Activated T-cell treated with anti-CD3 and anti-CD28 coated beads, Interleukin-2, amount 50 U/mL, for 48 hours (primary cell): Measurements from ENCODE around the gene AFG3L2.
A peak's percentile ranks its signal among the peaks of the same experiment; 100 is the strongest.

Experiments
- DNase-seq, 2 experiments: peaks; one replicate each; pipeline ENCODE4 v3.0.0-alpha.2; 2020

The AFG3L2 gene

DNA sequence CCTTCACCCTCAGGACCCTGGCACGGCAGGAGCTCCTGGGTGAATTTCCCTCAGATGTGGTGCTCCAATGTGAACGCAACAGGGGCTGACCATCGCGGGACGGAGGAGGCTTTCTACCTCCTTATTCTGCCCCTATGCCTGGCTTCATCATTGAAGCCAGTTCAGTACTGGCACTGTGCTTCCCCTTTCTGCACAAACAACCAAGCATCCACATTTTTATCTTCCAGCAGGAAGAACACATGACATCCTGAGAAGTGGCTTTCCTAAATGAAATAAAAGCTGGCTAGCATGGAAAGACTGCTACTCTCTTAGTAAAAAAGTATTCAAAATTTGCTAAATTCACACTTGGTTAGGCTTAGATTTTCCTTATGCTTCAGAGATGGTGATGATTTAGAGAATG is 24.8 kb downstream of the AFG3L2 start:
- no peak for DNase-seq

DNA sequence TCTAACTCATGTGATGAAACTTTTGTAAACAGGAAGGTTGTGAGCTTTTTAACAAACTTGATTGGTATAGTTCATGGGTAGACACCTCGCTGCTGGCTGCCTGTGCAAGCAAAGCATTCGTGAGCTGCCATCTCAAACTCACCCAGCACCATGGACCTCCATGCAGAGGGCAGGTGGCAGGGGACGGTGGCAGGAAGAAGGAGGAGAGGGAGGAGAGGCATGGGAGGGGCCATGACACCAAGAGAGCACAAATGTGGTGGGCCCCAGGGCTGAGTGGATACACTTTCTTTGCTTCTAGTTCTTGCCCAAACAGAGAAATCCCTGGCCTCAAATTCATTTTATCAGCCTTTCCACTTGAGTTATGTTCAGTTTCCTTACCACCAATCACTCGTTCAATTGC is 29.1 kb downstream of the AFG3L2 start:
- no peak for DNase-seq

DNA sequence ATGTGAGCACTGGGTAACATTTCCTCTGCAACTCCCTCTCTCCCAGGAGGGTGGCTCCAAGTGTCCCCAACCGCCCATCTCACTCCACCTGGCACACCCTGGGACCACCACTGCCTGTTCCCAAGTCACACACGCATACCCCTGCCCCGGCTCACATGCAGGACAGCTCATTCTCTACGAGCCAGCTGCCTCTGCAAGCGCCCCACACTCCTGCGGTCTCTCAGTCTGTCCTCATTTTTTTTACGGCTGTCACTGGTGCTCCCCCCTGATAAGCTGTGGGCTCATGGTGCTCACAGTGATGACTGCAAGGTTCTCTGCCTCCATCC is 30.8 kb downstream of the AFG3L2 start:
- DNase-seq: no peak

DNA sequence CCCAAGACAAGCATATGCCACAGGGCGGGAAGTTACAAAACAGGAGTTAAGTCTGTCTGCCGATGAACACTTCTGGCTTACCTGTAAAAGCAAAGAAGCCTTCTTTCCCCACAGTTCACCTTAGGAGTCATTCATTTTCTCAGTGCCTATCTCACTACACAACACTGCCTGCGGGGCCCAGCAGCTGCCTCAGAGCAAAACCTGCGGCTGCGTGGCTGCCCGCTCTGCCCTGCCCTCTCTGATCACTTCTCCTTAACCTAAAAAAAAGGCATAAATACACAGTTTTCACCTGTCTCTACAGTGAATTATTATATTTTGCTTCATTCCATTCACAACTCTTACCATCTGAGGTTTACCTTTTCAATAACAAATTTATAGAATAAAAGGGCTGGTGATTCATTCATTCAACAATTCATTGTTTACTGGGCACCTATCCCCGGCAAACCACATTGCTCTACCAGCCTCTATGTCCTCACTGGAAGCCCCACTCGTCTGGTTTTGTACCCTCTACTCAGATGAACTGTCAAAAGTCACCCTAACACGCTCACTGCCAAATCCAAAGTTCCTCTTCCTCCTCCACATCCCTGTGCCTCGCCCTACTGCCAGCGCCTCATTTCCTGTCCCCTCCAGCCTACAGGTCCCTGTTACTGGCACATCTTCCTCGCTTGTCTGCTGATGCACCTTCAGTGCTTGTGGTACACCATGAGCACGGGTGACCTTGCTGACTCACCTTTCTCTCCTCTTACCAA is 31.4 kb downstream of the AFG3L2 start:
- DNase-seq: no peak

DNA sequence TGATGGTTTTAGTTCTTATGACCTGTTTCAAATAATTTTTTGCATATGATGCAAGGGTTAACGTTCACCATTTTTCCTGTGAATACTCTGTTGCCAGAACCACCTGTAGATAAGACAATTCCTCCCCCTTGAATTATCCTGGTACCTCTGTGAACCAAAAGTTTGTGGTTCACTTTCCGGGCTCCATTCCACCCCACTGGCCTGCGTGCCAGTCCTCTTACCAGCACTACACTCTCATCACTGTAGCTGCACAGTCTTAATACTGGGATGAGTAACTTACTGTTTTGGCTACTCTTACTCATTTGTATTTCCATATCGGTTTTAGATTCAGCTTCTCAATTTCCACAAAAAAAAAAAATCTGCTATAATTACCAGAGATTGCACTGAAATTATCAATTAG is 34.4 kb downstream of the AFG3L2 start:
- DNase-seq: no peak

DNA sequence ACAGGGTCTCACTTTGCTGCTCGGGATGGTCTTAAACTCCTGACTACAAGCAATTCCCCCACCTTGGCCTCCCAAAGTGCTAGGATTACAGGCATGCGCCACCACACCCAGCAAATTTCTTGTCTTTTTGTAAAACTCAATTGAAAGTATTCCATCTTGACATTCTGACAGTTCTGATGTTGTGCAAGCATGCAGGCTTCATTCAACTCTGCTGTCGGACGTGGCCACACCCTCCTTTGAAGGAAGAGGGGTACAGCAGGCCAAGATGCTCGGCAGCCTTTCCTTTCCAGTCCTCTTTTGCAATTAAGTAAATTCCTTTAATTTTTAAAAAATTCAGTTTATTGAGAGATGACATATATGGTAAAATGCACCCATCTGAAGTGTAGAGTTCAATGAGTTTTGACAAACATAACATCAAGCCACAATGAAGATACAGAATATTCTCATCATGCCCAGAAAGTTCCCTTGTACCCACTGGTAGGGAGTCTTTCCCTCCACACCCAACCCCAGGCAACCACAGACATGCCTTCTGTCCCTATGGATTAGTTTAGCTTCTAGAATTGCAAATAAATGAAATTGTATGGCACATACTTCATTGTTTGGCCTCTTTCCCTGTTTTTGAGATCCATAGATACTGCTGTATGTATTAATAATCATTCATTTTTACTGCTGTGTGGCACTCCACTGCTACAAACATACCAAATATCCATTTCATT is 35.9 kb downstream of the AFG3L2 start:
- no peak for DNase-seq

DNA sequence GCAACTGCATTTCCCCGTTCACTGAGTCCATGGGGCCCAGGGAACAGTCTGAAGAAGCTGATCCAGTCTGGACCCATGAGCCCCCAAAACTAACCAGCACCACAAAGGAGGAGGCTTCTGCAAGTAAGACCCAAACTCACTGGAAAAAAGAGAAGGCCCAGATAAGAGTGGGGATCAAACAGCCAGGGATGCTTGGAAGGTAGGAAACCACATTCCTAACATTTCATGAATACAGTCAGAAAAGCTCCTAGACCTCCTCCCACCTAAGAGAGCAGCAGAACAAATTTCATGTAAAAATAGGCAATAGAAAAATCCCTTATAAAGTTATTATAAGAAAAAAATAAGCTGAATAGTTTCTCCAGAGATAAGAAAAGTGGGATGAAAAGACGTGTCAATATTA is 38.6 kb downstream of the AFG3L2 start:
- DNase-seq: no peak

DNA sequence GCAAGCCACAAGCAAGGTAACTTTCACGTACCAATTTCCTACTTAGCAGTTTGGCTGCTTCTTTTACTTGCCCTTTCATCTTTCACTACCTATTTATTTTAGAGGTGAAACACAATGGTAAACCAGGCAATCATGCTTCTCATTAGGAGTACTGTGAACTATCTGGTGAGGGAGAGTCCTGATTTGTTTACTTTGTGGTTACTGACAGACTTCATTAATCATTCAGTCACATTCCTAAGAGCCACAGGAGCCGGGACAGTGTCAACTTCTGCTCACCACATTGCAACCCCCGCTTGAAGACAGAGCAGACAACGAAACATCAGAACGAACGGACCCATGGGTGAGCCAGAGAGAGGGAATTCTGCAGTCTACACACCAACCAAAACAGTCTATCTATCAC is 40.1 kb downstream of the AFG3L2 start:
- no peak for DNase-seq

DNA sequence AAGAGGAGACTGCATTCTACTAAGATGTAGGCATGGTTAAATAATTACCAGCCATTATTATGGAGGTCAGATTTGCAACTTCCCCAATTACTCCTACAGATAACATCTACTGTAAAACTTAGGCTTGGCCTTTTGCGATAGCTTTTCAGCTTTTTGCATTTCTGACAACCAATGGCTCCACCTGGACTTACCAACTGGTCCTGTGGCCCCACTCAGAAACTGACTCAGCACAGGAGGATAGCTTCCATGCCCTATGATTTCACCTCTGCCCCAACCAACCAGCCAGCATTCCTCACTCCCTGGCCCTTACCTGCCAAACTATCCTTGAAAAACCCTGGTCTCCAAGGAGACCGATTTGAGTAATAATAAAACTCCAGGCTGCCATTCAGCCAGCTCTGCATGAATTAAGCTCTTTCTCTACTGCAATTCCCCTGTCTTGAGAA is 40.8 kb downstream of the AFG3L2 start:
- no peak for DNase-seq

DNA sequence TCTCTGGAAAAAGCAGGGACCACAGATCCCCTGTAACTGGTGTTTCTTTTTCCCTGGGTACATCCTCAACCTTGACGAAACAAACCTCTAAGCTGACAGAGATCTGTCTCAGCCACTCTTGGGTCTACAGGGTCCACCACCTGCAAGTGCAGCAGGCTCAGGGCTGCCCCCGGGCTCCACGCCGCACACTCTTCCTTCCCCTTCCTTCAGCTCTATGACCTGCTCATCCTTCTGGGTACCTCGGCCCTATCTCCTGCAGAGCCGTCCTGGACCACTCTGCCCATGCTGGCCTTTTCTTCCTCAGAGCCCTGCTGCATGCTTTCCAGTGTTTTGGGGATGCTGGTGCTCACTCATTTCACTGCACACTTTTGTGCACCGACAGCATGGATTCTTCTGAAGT is 41.5 kb downstream of the AFG3L2 start:
- DNase-seq: no peak

DNA sequence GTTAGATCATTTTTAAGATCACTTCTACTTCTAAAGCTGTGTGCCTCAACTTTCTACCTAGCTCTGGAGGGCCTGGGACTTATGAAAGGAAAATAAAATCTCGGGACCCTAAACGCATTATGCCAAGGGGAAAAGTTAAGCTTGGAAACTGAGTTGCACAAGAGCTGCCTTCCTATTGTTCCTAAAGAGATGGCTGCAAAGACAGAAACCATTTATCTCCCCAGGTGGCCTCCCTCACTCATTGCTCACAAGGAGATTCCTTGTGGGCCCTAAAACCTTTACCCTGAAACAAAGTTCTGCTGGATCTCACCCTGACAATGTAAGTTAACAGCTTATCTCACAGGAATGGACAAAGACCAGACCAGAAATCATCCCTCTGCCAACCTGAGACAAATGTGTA is 42.2 kb downstream of the AFG3L2 start:
- no peak for DNase-seq

DNA sequence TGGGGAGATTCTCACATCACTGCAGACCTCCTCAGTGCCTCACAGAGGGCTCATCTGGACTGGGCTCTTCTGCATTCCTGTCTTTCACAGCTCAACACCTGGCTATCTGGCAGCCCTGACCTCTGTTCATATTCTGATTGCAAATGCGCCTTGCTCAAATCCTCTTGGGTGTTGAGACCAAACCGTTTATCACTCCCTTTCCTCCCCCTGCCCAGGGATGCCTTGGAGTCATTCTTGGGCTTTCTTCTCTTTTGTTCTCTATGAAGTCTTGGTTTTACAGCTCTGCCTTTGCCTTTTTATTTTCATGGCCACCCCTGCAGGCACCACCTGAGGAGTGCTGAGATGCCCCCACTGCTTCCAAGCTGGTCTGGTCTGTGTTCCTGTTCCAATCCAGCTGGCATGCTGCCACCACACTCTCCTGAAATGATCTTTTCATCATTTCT is 42.6 kb downstream of the AFG3L2 start:
- no peak for DNase-seq

DNA sequence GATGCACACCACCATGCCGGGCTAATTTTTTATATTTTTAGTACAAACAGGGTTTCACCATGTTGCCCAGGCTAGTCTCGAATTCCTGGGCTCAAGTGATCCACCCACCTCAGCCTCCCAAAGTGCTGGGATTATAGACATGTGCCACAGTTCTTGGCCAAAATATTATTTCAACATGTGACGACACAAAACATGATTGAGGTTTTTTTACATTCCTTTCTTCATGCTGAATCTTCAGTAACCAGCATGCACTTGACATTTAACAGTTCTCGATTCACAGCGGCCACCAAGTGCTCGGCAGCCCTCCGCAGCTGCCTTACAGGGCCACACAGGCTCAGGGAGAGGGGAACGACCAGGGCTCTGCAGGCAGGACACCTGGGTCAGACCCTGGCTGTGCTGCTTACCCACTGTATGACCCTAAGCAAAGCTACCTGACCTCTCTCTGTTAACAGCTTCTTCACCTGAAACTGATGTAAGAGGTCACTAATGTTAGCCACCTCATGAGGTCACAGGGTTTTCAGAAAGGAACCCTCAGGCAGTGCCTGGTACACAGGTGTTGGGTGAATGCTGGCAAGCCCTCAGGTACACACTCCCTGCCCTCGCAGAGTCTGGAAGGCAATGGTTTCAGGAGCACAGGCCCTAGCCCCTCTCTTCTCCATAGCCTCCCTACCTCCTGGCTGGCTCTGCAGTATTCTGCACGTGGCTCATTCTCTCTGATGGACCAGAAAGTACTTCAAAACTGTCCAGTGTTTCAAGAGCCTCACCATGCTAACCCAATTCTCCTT is 43.3 kb downstream of the AFG3L2 start:
- DNase-seq: no peak

DNA sequence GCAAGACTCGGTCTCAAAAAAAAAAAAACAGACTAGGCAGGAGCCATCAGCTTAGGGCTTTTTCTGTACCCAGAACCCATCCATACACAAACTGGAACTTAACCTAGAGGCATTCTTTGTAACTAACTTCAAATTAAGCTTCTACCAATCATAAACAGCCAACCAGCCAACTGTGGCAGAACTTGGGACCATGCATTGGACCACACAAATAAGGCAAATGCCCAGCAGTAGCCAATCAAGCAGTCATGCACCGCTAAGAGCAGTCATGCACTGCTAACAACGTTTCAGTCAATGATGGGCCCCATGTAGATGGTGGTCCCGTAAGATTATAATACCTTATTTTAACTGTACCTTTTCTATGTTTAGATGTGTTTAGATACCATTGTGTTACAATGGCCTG is 46.3 kb downstream of the AFG3L2 start:
- no peak for DNase-seq

DNA sequence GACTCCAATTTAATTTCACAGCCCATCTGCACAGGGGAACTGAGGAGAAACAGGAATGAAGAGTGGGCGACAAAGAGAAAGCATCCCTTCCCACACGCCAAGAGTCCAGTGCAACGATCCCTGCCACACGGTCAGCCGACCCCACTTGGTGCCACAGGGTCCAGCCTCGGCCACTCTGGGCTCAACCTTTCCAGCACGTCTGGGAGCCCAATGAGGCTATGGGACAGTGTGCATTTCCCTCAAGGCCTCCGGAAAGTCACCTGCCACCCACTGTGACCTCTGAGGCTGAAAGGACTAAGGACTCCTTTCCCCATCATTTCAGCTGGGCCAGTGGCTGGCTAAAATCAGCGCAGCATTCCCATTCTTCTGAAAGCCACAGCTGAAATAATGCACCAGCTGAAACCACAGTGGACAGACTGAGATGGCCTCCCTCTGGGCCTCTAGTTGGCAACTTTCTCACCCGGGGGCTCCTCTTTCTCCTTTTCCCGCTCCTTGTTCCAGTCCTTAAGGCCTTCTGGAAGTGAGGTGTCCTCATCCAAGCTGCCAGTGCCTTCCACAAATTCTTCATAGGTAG is 47.8 kb downstream of the AFG3L2 start:
- no peak for DNase-seq

DNA sequence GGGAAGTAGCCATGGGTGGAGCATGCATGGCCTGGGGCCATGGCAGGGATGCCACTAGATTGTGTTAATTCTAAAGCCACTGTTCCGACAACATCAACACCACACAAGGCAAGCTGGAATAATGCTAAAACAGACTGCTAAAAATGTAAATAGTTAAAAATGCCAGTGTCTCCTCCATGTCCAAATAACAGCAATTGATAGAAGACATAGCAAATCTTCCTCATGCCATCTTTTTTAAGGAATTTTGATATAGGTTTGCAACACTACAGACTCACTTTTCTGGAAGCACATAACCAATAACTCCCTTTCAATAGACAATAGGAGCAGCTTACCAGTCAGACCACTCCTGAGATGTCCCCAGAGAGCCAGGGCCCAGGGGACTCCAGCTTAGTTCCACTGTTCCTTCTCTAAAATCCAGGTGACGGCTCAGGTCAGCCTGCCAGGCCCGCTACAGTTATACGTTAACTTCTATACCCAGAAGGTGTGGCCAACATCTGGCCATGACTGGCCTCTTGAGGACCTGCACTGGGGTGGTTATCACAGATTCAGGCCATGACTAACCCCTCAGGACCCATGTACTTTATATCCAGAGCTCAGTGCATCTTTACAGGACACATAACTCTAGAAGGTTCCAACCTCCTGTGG is 48.7 kb downstream of the AFG3L2 start:
- no peak for DNase-seq

DNA sequence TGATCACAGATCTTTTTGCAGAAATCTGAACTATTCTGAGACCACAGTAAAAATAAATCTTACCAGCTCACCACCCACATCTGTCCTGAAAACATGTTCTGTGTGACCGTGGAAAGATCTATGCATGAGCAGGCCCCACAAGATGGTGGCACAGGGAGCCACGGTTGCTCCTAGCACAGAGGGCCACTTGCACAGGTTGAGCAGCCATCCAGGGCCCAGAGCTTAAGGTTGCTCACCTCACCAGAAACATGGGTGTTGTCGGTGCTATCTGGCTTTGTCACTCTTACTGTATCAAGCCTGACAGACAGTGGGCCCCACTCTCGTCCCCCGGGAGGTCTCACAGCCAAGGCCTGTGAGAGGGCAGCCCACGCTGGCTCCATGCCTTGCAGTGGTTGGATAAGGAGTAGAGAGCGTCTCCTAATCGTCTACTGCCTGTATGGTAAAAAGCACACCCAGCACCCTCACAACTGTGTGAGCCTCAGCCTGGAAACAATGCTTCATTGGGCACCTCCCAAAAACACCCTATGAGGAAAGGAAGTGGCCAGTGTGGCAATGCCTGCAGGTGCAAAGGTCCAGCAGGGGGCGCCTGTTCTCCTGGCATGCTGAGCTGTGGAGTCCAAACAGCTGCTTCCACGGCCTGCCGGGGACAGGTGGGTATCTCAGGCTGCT is 49.4 kb downstream of the AFG3L2 start:
- DNase-seq: peak; percentile 85 to 87

DNA sequence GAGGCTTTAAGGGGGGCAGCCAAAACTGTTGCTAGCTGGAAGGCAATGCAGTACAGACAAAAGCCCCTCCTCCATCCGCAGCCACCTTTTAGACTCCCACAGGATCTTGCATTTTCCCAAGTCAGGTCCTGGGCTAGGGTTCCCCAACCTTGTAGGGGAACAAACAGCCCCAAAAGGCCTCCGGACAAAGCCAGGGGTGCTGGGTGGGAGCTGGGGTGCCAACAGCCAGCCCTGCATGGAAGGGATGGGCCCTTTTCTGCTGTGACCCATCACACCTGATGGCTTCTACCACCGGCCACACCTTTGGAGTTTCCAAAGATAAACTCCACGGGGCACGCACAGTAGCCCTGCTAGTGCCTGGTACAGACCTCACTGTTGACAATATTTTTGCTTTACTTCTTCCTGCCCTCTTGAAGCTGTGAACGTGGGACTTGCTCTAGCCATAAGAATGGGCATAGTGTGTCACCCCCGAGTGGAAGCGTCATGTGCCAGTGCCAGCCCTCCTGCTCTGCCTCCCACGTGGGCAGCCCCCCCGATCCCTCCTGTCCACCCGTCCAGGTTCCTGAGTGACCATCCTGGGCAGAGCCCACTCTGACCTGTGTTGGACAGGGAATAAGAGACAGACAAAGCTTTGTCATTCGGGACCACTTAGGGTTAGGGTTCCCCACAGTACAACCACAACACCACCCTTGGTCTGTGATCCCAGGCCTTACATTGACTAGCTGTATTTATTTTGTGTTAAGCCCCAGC is 50.1 kb downstream of the AFG3L2 start:
- DNase-seq: no peak

DNA sequence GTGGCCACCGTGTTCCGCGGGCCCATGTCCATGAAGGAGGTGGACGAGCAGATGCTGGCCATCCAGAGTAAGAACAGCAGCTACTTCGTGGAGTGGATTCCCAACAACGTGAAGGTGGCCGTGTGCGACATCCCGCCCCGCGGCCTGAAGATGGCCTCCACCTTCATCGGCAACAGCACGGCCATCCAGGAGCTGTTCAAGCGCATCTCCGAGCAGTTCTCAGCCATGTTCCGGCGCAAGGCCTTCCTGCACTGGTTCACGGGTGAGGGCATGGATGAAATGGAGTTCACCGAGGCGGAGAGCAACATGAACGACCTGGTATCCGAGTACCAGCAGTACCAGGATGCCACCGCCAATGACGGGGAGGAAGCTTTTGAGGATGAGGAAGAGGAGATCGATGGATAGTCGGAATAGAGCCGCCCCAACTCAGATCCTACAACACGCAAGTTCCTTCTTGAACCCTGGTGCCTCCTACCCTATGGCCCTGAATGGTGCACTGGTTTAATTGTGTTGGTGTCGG is 51.2 kb downstream of the AFG3L2 start:
- DNase-seq: no peak

DNA sequence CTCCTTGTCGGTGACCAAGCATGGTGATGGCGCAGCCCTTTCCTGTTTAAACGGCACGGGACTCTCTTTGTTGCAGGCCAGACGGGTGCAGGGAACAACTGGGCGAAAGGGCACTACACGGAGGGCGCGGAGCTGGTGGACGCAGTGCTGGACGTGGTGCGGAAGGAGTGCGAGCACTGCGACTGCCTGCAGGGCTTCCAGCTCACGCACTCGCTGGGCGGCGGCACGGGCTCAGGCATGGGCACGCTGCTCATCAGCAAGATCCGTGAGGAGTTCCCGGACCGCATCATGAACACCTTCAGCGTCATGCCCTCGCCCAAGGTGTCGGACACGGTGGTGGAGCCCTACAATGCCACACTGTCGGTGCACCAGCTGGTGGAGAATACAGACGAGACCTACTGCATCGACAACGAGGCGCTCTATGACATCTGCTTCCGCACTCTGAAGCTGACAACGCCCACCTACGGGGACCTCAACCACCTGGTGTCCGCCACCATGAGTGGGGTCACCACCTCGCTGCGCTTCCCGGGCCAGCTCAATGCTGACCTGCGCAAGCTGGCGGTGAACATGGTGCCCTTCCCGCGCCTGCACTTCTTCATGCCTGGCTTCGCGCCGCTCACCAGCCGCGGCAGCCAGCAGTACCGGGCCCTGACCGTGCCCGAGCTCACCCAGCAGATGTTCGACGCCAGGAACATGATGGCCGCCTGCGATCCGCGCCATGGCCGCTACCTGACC is 51.9 kb downstream of the AFG3L2 start:
- DNase-seq: no peak

DNA sequence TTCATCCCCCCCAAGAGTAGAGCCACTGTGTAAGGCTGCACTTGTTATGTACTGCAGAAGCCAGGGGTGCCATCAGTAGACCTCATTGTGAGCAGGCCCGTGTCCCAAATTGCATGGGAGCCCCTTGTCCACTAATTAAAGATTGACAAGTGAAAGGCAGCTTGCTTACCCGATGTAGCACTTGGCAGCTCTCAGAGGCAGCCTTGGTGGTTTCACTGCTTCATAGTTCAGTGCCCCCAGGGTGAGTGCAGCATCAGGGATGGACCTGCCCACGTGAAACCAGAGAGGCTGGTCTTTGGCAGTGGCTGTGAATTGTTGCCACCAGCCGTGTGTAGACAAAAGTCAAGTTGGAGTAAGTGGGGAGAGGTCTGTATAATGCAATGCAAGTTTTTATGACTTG is 55.7 kb downstream of the AFG3L2 start:
- no peak for DNase-seq
